KG1 (cell line): ENCODE results near the gene GSN.

Source experiments
- DNase-seq: peaks from one replicate; lab custom pipeline; 2025; lab: John Stamatoyannopoulos, UW

The GSN gene

DNA sequence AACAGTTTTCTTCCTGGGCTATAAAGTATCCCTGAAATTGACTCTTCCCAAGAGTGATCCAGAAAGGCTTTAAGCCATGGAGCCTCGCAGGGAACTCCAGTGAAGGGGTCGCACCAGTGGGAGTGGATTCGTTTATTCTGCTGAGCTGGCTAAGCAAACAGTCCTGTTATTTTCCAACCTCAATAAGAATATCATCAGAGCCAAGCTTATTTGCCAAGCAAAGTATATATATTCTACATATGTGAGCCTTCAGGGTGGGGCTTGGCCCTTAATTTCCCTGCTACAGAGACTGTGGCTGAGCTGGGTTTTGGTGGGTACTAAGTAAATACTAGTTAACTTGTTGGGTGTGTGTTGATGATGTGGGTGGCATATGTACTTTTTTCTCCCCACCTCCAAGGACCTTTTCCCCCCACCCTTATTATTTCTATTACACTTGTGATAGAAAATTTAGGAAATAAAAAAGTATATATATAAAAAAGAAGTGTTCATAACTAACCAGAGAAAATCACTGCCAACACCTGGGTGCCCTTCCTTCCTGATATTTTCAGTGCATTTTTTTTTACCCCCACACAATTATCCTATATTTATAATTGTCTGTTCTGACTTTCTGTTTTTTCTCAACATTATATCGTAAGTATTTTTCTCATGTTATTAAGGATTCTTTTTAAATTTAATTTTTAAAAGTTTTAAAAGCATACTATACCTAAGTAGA is 5.3 kb downstream of the GSN start:
- no peak for DNase-seq

DNA sequence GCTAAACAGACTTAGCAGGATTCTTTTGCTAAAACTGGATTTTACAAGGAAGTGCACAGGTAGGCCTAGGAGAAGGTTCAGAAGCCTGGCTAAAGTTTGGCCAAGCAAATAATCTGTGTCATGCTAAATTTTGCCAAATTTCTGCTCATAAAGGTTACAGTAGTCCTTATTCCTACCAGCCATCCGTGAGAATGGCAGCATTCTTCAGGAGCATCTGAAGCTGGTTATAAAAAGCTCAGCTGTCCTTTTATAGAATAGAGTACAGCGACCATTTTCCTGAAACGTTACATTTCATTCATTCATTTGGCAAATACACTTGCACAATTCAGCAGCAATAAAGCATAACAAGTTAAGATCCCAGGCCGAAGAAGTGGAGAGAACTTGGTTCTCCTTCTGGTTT is 6.9 kb downstream of the GSN start:
- no peak for DNase-seq

DNA sequence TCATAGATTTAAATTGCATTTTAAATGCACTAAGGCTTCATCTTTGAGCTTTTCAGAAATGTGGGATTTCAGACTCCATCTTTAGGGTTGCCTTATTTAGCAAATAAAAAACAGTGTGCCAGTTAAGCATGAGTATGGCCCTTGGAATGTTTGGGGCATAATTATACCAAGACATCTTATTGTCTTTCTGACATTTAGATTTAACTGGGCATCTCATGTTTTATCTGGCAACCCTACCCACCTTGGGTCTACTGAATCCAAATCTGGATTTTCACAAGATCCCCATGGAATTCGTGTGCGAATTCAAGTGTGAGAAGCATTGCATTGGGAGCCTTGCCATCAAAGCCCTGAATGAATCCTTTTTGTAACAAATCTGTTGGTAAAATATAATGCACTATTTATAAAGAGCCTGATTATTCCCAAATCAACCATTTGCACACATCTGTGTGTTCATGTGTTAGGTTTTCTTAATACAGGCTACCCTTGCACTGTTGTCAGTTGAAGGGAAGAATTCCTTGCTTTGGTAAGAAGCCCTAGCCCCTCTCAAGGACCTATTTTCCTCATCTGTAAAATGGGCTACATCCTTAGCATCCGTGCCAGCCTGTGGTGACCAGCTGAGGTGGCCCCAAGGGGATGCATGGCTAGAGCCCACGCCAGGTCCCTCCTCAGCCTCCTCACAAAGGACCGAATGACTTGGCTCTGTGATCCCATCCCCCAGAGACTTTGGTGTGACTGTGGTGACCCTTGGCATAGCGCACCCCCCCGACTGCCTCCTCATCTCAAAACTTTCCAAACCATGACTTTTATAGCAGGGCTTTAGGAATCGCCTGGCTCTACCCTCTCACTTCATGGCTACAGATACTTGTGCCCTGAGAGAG is 8.1 kb downstream of the GSN start:
- DNase-seq = no peak

- no peak for DNase-seq
Observed at GRCh38 chr9:121277026-121277425, 9.1 kb downstream of the GSN start.

DNA sequence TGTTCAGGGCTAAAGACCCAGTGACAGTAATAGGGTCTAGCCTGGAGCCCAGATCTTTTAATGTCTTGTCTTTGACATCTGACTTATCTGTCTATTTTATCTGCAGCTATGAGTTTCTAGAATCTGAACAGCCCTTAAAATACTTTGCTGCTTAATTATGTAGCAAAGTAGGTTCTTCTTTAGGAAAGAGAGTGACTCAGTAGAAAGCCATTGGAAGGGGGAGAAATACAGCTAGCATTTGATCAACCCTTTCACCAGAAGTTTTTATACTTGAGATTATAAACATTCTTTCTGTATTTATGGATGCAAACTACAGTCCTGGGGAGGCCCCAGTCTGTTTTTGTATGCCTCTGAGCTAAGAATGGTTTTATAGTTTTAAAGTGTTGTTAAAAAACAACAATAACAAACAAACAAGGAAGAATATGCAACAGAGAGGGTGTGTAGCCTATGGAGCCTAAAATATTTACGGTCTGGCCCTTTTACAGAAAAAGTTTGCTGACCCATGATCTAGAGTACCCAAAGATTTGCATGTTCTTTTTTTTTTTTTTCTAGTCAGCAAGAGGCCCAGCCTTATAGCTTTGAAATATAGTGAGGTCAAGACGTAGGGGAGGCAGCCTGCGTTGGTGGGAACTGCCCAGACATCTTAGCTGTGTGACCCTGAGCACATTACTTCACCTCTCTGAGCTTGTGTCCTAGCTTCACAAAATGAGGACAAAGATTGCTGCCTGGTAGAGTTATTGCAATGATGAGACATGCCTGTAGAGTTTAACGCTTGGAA is 9.7 kb downstream of the GSN start:
- no peak for DNase-seq

- no peak for DNase-seq
Observed at GRCh38 chr9:121278477-121279261, 10.7 kb downstream of the GSN start.

DNA sequence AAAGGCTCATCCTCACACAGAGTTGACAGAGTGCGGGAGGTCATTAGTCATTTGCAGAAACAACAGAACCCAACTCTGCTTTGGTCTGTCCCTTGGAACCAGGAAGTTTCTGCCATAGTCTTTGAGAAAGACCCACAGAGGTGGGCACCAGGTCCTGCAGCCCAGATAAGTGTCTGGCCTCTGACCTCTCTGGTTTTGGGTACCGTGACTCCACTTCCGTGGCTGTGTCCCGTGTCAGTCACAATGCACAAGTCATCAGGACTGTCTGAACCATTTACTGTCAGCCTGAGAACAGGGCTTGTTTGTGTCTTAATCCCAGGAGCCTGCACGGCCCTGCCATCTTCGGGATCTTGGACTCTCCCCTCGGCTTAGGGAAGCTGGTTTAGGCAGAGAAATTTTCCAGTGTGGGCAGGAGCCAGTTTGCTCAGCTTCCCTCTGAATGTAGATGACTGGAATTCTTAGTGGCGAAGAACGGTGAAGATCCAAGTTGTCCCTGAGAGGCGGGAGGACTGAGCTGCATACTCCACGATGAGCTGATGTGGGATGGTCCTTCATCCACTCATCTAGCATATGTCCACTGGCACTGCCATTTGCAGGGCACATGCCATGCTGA is 11.9 kb downstream of the GSN start:
- DNase-seq = no peak

DNA sequence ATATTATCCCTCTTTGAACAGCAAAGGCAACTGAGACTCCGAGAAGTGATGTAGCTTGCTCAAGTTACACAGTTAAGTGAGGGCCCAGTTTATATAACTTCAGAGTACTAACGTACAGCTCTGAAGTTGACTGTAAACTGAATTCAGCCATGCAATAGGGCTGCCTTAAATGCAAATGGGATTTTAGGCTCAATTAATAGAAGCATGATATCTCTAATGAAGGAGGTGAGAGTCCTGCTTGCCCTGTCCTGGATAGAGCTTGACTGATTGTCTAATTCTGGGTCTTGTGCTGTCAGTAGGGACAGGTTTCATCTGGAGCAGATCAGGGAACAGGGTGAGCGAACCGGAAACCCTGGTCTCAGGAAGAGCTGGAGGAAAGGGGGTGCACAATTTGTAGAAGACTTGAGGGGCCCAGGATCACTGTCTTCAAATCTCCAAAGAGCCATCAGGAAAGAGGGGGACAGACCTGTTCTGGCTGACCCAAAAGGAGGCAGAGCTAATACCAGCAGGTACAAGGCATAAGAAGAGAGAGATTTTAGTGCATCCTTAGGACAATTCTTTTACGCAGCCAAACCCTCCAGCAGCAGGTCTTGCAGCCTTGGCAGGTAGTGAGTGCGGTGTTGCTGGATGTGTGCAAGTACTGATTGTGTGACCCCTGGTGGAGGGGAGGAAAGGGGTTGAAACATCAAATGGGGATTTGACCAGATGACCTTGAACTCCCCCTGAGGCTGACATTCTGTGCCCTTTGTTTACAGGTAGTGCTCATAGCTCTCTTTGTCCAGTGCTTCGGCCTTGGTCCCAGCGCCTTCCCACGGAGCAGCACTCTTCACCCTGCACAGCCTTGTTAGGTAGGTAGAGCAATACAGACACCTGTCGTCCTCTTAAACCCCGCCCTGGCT is 13.0 kb downstream of the GSN start:
- DNase-seq = no peak

DNA sequence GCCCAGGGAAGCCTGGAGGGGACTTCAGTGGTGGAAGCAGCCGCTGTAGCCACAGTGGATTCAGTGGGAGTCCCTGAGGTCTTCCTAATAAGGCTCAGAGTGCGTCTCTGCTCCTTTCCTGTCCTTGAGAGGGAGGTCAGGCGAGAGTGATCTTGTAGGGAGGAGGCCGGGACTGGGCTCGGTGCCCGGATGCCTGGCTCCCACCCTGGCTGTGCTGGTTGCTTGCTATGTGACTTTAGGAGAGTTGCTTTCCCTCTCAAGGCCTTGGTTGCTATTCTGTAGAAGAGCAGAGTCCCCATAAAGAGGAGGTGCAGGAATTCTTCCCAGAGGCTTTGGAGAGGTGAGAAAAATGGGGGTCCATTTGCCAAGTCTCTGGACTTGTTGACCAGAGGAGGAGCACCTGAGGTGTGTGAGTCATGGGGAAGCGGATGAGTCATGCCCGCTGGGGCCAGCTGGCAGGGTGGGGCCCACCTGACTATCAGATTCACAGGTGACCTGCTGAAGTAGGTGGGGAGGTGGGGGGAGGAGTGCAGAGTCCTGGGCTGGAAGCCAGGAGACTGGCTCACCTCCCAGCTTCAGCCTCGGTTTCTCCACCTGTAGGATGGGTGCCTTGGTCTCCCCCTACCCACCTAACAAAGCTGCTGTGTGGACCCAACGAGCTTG is 13.8 kb downstream of the GSN start:
- DNase-seq = no peak

GRCh38 chr9:121282277-121283079 is 14.5 kb downstream of the GSN start:
- peak; percentile 47 for DNase-seq

DNA sequence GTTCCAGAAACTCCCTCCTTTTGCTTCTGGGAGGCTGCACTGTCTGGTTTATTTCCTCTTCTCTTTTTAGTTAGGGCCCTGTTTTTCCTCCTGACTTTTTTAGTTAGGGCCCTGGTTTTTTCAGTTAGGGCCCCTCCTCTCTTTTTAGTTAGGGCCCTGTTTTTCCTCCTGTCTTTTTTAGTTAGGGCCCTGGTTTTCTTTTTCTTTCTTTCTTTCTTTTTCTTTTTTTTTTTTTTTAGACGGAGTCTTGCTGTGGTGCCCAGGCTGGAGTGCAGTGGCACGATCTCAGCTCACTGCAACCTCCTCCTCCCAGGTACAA is 15.1 kb downstream of the GSN start:
- DNase-seq = no peak

DNA sequence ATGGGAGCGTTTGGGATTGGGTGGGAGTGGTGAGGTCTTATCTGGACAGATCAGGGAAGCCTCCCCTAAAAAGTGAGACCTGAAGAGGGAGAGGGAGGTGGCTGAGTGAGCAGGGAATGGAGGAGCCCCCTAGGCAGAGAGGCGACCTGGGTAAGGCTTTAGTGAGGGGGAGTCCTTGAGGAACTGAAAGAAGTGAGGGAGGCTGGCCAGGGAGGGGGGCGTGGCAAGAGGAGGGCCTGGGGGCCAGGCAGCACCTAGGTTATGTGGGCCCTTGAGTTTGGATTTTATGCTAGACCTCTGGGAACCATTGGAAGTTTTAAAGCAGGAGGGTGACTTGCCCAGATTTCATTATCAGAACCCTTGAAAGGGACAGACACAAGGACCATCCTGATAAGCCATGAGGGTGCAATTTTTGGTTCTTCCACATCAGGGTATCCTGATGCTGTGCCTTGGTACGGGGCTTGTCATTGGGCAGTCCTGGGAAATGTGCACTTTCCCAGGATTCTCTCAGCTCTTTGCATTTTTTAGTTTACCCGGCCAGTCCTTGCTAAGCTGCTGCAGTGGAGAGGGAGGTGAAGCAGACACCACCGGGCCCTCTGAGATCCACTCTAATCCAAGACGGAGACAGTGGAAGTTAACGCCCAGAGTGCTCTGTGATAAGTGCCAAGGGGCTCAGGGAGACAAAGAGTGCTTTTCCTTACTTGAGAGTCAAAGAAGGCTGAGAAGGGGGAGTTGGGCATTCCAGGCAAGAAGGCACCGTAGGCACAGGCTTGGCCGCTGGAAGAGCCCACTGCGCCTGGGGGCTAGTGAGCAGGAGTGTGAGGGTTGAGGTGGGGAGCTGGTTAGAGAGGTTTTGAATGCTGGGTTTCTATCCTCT is 16.1 kb downstream of the GSN start:
- no peak for DNase-seq

GRCh38 chr9:121284733-121285451 is 16.9 kb downstream of the GSN start:
- DNase-seq = no peak

- DNase-seq = peak; percentile 79
Observed at GRCh38 chr9:121285835-121286687, 18.1 kb downstream of the GSN start.

GRCh38 chr9:121286688-121286972 is 18.7 kb downstream of the GSN start:
- no peak for DNase-seq

DNA sequence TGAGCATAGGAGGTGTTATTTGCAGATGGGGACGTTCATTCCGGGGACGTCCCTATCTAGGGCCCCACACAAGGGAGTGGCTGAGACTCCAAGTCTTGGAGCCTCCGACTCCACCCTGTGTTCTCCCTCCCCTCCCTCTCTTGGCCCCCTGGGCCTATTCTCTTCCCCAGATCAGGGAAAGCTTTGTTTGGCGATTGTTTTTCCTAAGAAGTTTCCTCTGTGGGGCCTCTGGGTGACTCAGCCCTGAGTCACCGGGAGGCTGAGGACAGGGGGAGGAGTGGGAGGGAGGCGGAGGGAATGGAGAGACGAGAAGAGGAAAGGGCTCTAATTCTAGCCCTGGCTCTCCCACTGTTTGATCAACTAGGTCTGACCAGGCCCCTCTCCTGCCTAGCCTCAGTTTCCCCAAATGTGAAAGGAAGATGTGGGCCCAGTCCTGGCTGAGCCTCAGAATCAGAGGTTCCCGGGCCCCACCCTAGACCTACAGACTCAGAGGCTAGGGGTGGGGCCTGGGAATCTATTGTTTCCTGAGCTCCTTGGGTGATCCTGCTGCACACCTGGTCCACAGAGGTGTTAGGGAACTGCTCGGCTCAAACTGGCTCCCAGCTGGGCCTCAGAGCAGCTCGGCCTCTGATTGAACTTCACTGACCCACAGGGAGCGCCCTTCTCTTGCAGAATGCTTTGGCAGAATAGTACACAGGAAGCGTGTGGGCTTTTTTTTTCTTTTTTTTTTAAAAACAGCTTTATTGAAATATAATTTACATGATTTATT is 19.2 kb downstream of the GSN start:
- DNase-seq = peak; percentile 59
